Neural progenitor cell (in vitro differentiated cells): ENCODE data around the gene ZNF496. TPM values are rescaled to one million over a fixed set of nuclear protein-coding genes. Genes with fewer than 3 reads are reported as not detected.

Source experiments
- DNase-seq: peaks from one replicate; pipeline ENCODE4 v3.0.0-alpha.2; 2016; ENCODE audit warnings: low spot score
- H2AFZ ChIP-seq: fragments of 200-600 bp; sonication (generic); replicated peaks from 2 replicates; pipeline ENCODE4 v1.6.1; 2016; ENCODE audit warnings: antibody characterized with exemption
- H3F3A ChIP-seq: fragments of 200-600 bp; sonication (generic); 2 replicates; pipeline ENCODE4 v1.6.1; 2016; ENCODE audit warnings: antibody characterized with exemption, low read depth
- H3K27ac ChIP-seq: fragments of 200-600 bp; sonication (generic); 2 replicates; pipeline ENCODE4 v1.5.1; 2016; ENCODE audit warnings: mild to moderate bottlenecking
- H3K27me3 ChIP-seq: fragments of 200-600 bp; sonication (generic); 2 replicates; pipeline ENCODE4 v1.6.1; 2016; ENCODE audit warnings: mild to moderate bottlenecking, moderate library complexity
- H3K36me3 ChIP-seq: fragments of 200-600 bp; sonication (generic); 2 replicates; pipeline ENCODE4 v1.5.1; 2016
- H3K4me1 ChIP-seq: fragments of 200-600 bp; sonication (generic); 2 replicates; pipeline ENCODE4 v1.6.1; 2016; ENCODE audit warnings: mixed run types
- H3K4me2 ChIP-seq: fragments of 200-600 bp; sonication (generic); 2 replicates; pipeline ENCODE4 v1.6.1; 2016
- H3K4me3 ChIP-seq: fragments of 200-600 bp; sonication (generic); 2 replicates; pipeline ENCODE4 v1.5.1; 2016
- H3K79me2 ChIP-seq: fragments of 200-600 bp; sonication (generic); 2 replicates; pipeline ENCODE4 v1.6.1; 2016; ENCODE audit warnings: low read depth
- H3K9ac ChIP-seq: fragments of 200-600 bp; sonication (generic); 2 replicates; pipeline ENCODE4 v1.6.1; 2016
- H3K9me3 ChIP-seq: fragments of 200-600 bp; sonication (generic); 2 replicates; pipeline ENCODE4 v1.5.1; 2016; ENCODE audit warnings: low read depth
- H4K20me1 ChIP-seq: fragments of 200-600 bp; sonication (generic); 2 replicates; pipeline ENCODE4 v1.6.1; 2016; ENCODE audit warnings: low read depth
- H3K27ac Mint-ChIP-seq: 3 replicates; pipeline ENCODE4 v1.8.0; 2021; ENCODE audit warnings: mixed read lengths
- H3K27me3 Mint-ChIP-seq: 2 replicates; pipeline ENCODE4 v1.8.0; 2022; ENCODE audit warnings: low read depth, mild to moderate bottlenecking, inconsistent platforms, moderate library complexity, mixed read lengths; ENCODE audit not compliant: insufficient read depth
- H3K36me3 Mint-ChIP-seq: 3 replicates; pipeline ENCODE4 v1.8.0; 2021; ENCODE audit warnings: mixed read lengths
- H3K4me1 Mint-ChIP-seq: 3 replicates; pipeline ENCODE4 v1.8.0; 2021; ENCODE audit warnings: mixed read lengths
- H3K4me3 Mint-ChIP-seq: 3 replicates; pipeline ENCODE4 v1.8.0; 2021; ENCODE audit warnings: mild to moderate bottlenecking, moderate library complexity, mixed read lengths
- H3K9me3 Mint-ChIP-seq: 3 replicates; pipeline ENCODE4 v1.8.0; 2020; ENCODE audit warnings: mixed read lengths
- CTCF ChIP-seq: fragments of 200-600 bp; sonication (generic); IDR thresholded peaks from 2 replicates; pipeline ENCODE4 v1.5.1; 2017; ENCODE audit warnings: antibody characterized with exemption, mild to moderate bottlenecking
- EZH2 ChIP-seq: fragments of 200-600 bp; sonication (generic); IDR thresholded peaks from 2 replicates; pipeline ENCODE4 v1.6.1; 2017; ENCODE audit warnings: antibody characterized with exemption, mild to moderate bottlenecking, moderate library complexity
- EZH2phosphoT487 ChIP-seq: fragments of 200-600 bp; sonication (generic); IDR thresholded peaks from 2 replicates; pipeline ENCODE4 v1.6.1; 2017; ENCODE audit warnings: antibody characterized with exemption
- total RNA-seq: library from RNA; depleted of rRNA; stranded (reverse); fragments of >200 nt; gene quantifications from 2 replicates; pipeline ENCODE4 v1.2.3, GENCODE V29; 2015; ENCODE audit warnings: low replicate concordance

The ZNF496 gene
- total RNA-seq, 1 donor from 2014 or later: 30.1 TPM

GRCh38 chr1:247295746-247296145, 35.9 kb downstream of the ZNF496 start:
- Histone ChIP-seq H3K9ac (no peak overlapping the region), H2AFZ (no peak overlapping the region), H3K36me3 (no peaks in the 10 kb centered on the region), H3K9me3 (no peaks in the 10 kb centered on the region), H3K4me3 (no peak overlapping the region), H4K20me1 (peaks cover 8% of the 10 kb centered on the region), H3K4me2 (peak overlapping the region; percentile 3), H3F3A (peaks cover 6% of the 10 kb centered on the region), H3K4me1 (peaks cover 29% of the 10 kb centered on the region), H3K79me2 (no peaks in the 10 kb centered on the region), H3K27ac (no peak overlapping the region), H3K27me3 (no peaks in the 10 kb centered on the region)
- peaks cover 32% of the 10 kb centered on the region for H3K4me1 Mint-ChIP-seq
- H3K36me3 Mint-ChIP-seq: peaks cover 31% of the 10 kb centered on the region
- no peak for TF ChIP-seq EZH2phosphoT487
- TF ChIP-seq CTCF: no peak
- TF ChIP-seq EZH2: no peak
- no peak overlapping the region for H3K27ac Mint-ChIP-seq
- H3K9me3 Mint-ChIP-seq: no peaks in the 10 kb centered on the region
- no peak for DNase-seq
- H3K4me3 Mint-ChIP-seq: no peak overlapping the region
- peaks cover 6% of the 10 kb centered on the region for H3K27me3 Mint-ChIP-seq

- peaks cover 8% of the 10 kb centered on the region for H4K20me1 ChIP-seq
- H3K36me3 ChIP-seq: no peaks in the 10 kb centered on the region
- Mint-ChIP-seq H3K4me3 (no peak overlapping the region), H3K9me3 (no peaks in the 10 kb centered on the region), H3K27ac (no peak overlapping the region), H3K36me3 (peaks cover 33% of the 10 kb centered on the region), H3K27me3 (peaks cover 6% of the 10 kb centered on the region), H3K4me1 (peaks cover 32% of the 10 kb centered on the region)
- H2AFZ ChIP-seq: no peak overlapping the region
- H3F3A ChIP-seq: peaks cover 6% of the 10 kb centered on the region
- DNase-seq: peak; percentile 41
- no peaks in the 10 kb centered on the region for H3K79me2 ChIP-seq
- TF ChIP-seq EZH2phosphoT487: no peak
- no peak for TF ChIP-seq CTCF
- TF ChIP-seq EZH2: no peak
- peaks cover 29% of the 10 kb centered on the region for H3K4me1 ChIP-seq
- H3K27ac ChIP-seq: no peak overlapping the region
- H3K27me3 ChIP-seq: no peaks in the 10 kb centered on the region
- H3K9ac ChIP-seq: no peak overlapping the region
- no peaks in the 10 kb centered on the region for H3K9me3 ChIP-seq
- no peak overlapping the region for H3K4me3 ChIP-seq
- H3K4me2 ChIP-seq: peak overlapping the region; percentile 3
Measured at GRCh38 chr1:247295274-247295684, 36.4 kb downstream of the ZNF496 start.

GRCh38 chr1:247294282-247294681, 37.4 kb downstream of the ZNF496 start:
- H3K4me2 ChIP-seq: no peak overlapping the region
- H3K4me3 Mint-ChIP-seq: no peak overlapping the region
- peaks cover 6% of the 10 kb centered on the region for H3K27me3 Mint-ChIP-seq
- no peak overlapping the region for H3K4me3 ChIP-seq
- peaks cover 27% of the 10 kb centered on the region for H3K4me1 ChIP-seq
- H3K9ac ChIP-seq: no peak overlapping the region
- peaks cover 32% of the 10 kb centered on the region for H3K4me1 Mint-ChIP-seq
- TF ChIP-seq EZH2phosphoT487 (no peak), CTCF (no peak), EZH2 (no peak)
- no peak overlapping the region for H2AFZ ChIP-seq
- H3K27ac ChIP-seq: no peak overlapping the region
- H3K79me2 ChIP-seq: no peaks in the 10 kb centered on the region
- H3K36me3 Mint-ChIP-seq: peaks cover 26% of the 10 kb centered on the region
- H3K9me3 Mint-ChIP-seq: peaks cover 3% of the 10 kb centered on the region
- no peaks in the 10 kb centered on the region for H3K9me3 ChIP-seq
- H3K36me3 ChIP-seq: no peaks in the 10 kb centered on the region
- H3F3A ChIP-seq: peaks cover 6% of the 10 kb centered on the region
- DNase-seq: no peak
- H3K27ac Mint-ChIP-seq: no peak overlapping the region
- H3K27me3 ChIP-seq: no peaks in the 10 kb centered on the region
- peaks cover 6% of the 10 kb centered on the region for H4K20me1 ChIP-seq
